HG03108 (cell line): ENCODE measurements around the gene KCNG2.

Experiments
- ATAC-seq: cut with Tn5 transposase; IDR thresholded peaks from one replicate; pipeline ENCODE4 v1.9.1; 2021; ENCODE audit warnings: moderate library complexity; ENCODE audit not compliant: unreplicated experiment

The KCNG2 gene

GRCh38 chr18:79878741-79879378 is 81.1 kb downstream of the KCNG2 start:
- no peak for ATAC-seq

- ATAC-seq = no peak
Observed at GRCh38 chr18:79879566-79879965, 81.8 kb downstream of the KCNG2 start.

GRCh38 chr18:79881695-79882094 is 84.0 kb downstream of the KCNG2 start:
- no peak for ATAC-seq

- ATAC-seq = no peak
Observed at GRCh38 chr18:79882522-79883241, 84.9 kb downstream of the KCNG2 start.

GRCh38 chr18:79883461-79884293 is 85.9 kb downstream of the KCNG2 start:
- no peak for ATAC-seq

- ATAC-seq = no peak
Observed at GRCh38 chr18:79884294-79884962, 86.7 kb downstream of the KCNG2 start.

GRCh38 chr18:79884963-79885728 is 87.4 kb downstream of the KCNG2 start:
- no peak for ATAC-seq

GRCh38 chr18:79887181-79888000 is 89.7 kb downstream of the KCNG2 start:
- ATAC-seq = no peak

GRCh38 chr18:79888016-79888415 is 90.3 kb downstream of the KCNG2 start:
- no peak for ATAC-seq

- no peak for ATAC-seq
Observed at GRCh38 chr18:79889569-79889968, 91.8 kb downstream of the KCNG2 start.

GRCh38 chr18:79890674-79891073 is 92.9 kb downstream of the KCNG2 start:
- no peak for ATAC-seq

- ATAC-seq = no peak
Observed at GRCh38 chr18:79896738-79897137, 99.0 kb downstream of the KCNG2 start.

- no peak for ATAC-seq
Observed at GRCh38 chr18:79897940-79898625, 100.3 kb downstream of the KCNG2 start.

- no peak for ATAC-seq
Observed at GRCh38 chr18:79898952-79899608, 101.3 kb downstream of the KCNG2 start.

GRCh38 chr18:79899609-79900445 is 102.1 kb downstream of the KCNG2 start:
- no peak for ATAC-seq

- no peak for ATAC-seq
Observed at GRCh38 chr18:79900610-79901570, 103.2 kb downstream of the KCNG2 start.
